ENCODE measurements around the gene PDZRN4.

GRCh38 chr12:41479426-41479825, 291.3 kb downstream of the PDZRN4 start:
- TF ChIP-seq CTCF (conservative IDR thresholded peaks at IDR 0.05; ENCODE audit: low read depth, low read length): no peak
- no peak for TF ChIP-seq EZH2 (IDR thresholded peaks at IDR 0.05; ENCODE audit: borderline replicate concordance, low read depth, low read length, poor library complexity, severe bottlenecking)
